Tibial nerve (tissue), 4 donors: ENCODE measurements around the gene NEDD4L.

ENCODE experiments used
- EP300 ChIP-seq, 2 donors: sonication (generic); formaldehyde crosslinking; IDR thresholded peaks; one replicate each; pipeline ENCODE4 v1.6.1; 2017; ENCODE audit warnings: antibody characterized with exemption in 2 of 2, mild to moderate bottlenecking in 1 of 2
- POLR2A ChIP-seq, 2 donors: fragments of 450-650 bp; IDR thresholded peaks; one replicate each; pipeline ENCODE4 v1.6.1; 2017; ENCODE audit warnings: antibody characterized with exemption in 2 of 2, mild to moderate bottlenecking in 2 of 2, moderate library complexity in 2 of 2
- TF ChIP-seq, protein P1 (sequence below), 5 experiments: fragments of 200-600 bp in 3 of 5; fragments of 450-650 bp in 2 of 5; sonication (generic) in 3 of 5; IDR thresholded peaks; one replicate each; pipeline ENCODE4 v1.5.1; 2016 to 2019; ENCODE audit warnings: antibody characterized with exemption in 5 of 5, mild to moderate bottlenecking in 3 of 5, moderate library complexity in 2 of 5

DNA sequence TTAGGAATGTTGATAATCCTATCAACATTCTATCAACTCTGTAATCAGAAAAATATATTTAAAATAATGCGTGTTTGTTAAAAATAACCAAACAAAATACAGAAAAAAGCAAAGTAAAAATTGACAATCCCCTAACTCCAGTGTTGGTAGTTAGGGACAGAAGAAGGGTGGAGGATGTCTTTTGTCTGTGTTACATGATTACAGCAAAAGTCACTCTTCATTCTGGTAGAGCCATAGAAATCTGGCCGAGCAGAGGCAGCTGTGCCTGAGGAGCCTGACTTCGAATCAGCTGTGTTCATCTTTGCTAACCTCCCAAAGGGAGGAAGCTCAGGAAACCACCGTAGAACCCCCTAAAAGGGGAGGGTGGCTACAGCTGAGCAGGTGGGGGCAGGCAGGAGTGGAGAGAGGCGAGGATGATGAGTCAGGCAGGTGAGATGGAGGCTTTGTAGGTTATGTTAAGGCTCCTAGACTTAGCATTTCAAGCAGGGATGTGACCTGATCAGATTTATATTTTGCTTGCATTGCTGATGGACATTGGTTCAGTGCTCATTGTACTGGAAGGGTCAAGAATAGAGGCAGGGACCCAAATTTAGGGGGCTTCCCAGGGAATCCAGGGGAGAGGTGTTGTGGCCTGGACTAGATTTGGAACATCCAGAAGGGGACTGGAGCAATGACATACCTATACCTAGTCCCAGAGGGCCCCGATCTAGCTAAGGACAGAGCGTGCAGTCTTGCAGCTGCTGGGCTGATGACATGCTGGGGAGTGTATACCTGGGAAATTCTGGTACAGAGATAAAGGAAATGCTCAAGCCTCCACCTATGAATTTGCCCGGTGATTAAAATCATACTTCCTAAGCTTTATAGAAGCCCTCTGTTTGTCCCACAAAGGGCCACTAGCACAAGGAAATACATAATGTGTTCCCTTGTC lies 95.7 kb downstream of the NEDD4L start:
- TF ChIP-seq, protein P1, sequence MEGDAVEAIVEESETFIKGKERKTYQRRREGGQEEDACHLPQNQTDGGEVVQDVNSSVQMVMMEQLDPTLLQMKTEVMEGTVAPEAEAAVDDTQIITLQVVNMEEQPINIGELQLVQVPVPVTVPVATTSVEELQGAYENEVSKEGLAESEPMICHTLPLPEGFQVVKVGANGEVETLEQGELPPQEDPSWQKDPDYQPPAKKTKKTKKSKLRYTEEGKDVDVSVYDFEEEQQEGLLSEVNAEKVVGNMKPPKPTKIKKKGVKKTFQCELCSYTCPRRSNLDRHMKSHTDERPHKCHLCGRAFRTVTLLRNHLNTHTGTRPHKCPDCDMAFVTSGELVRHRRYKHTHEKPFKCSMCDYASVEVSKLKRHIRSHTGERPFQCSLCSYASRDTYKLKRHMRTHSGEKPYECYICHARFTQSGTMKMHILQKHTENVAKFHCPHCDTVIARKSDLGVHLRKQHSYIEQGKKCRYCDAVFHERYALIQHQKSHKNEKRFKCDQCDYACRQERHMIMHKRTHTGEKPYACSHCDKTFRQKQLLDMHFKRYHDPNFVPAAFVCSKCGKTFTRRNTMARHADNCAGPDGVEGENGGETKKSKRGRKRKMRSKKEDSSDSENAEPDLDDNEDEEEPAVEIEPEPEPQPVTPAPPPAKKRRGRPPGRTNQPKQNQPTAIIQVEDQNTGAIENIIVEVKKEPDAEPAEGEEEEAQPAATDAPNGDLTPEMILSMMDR (IDR thresholded peaks at IDR 0.05): no peak
- no peak for TF ChIP-seq EP300 (IDR thresholded peaks at IDR 0.05)
- TF ChIP-seq POLR2A (IDR thresholded peaks at IDR 0.05): no peak
